Tibial artery (tissue), 4 donors: ENCODE results near the gene LIMS2.

Experiments
- DNase-seq, 2 donors: peaks; one replicate each; pipeline ENCODE4 v3.0.0-alpha.2; 2019
- H3K27ac ChIP-seq, 2 donors: fragments of 200-600 bp; sonication (generic) in 1 of 2; 1 replicate in 1 of 2; 2 replicates in 1 of 2; pipeline ENCODE4 v1.5.1; 2018 to 2019; ENCODE audit warnings: mild to moderate bottlenecking in 1 of 2
- H3K27me3 ChIP-seq, 2 donors: fragments of 200-600 bp; sonication (generic) in 1 of 2; one replicate each; pipeline versions ENCODE4 v1.5.1 to v1.6.0; 2016 to 2019
- H3K36me3 ChIP-seq, 3 donors: fragments of 200-600 bp; sonication (generic) in 2 of 3; one replicate each; pipeline ENCODE4 v1.5.1; 2016 to 2019; ENCODE audit warnings: mild to moderate bottlenecking in 2 of 3
- H3K4me1 ChIP-seq, 4 donors: fragments of 200-600 bp; sonication (generic) in 2 of 4; 1 replicate in 3 of 4; 2 replicates in 1 of 4; pipeline ENCODE4 v1.5.1; 2016 to 2019
- H3K4me3 ChIP-seq, 2 donors: fragments of 200-600 bp; sonication (generic) in 1 of 2; 1 replicate in 1 of 2; 2 replicates in 1 of 2; pipeline ENCODE4 v1.5.1; 2018 to 2019; ENCODE audit warnings: mild to moderate bottlenecking in 2 of 2
- H3K9me3 ChIP-seq, 3 donors: fragments of 200-600 bp; sonication (generic) in 1 of 3; one replicate each; pipeline ENCODE4 v1.5.1; 2016 to 2019
- CTCF ChIP-seq, 2 experiments: fragments of 200-600 bp in 1 of 2; fragments of 450-650 bp in 1 of 2; IDR thresholded peaks; one replicate each; pipeline ENCODE4 v1.5.1; 2017 to 2019; ENCODE audit warnings: antibody characterized with exemption in 2 of 2, mild to moderate bottlenecking in 1 of 2, moderate library complexity in 1 of 2
- intact Hi-C: fragments of 100-400 bp; cut with DNase I; formaldehyde crosslinking; loops from one replicate; pipeline ENCODE4 v1.15.0; 2023; ENCODE audit warnings: low total_unique reads

The LIMS2 gene

DNA sequence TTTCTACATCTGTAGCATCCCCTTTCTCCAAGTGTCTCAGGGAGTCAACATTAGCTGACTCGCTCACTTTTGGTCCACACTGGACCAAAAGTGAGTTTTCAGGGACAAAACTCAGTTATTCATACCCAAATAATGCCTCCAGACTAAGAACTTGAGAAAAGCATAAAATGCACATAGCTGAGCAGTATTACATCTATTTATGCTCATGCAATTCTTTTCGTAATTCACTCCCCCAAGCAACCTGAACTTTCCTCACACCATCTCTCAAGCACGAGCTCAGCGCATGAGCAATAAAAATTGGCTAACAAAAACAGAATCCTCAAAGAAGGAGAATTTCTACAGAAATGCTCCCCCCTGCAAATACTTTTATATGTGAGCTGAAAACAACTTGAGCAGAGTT, 42.9 kb upstream of the LIMS2 start:
- intact Hi-C loops, result no loop called here
- Histone ChIP-seq H3K4me1 (peaks cover 0 to 17% (median 0%) of the 10 kb centered on the region in 4 donors), H3K36me3 (peaks cover 36 to 80% (median 48%) of the 10 kb centered on the region in 3 donors), H3K4me3 (no peak overlapping the region), H3K27me3 (no peaks in the 10 kb centered on the region), H3K9me3 (no peaks in the 10 kb centered on the region), H3K27ac (no peak overlapping the region)
- no peak for DNase-seq
- no peak for TF ChIP-seq CTCF (IDR thresholded peaks at IDR 0.05)

GRCh38 chr2:127715778-127716449, 40.6 kb upstream of the LIMS2 start:
- DNase-seq, result no peak
- no peak overlapping the region for H3K4me3 ChIP-seq
- intact Hi-C loops, result no loop called here
- no peak for TF ChIP-seq CTCF (IDR thresholded peaks at IDR 0.05)
- no peak overlapping the region for H3K27ac ChIP-seq
- no peaks in the 10 kb centered on the region for H3K4me1 ChIP-seq
- no peaks in the 10 kb centered on the region for H3K9me3 ChIP-seq
- H3K27me3 ChIP-seq, result no peaks in the 10 kb centered on the region
- peaks cover 22 to 61% (median 37%) of the 10 kb centered on the region in 3 donors for H3K36me3 ChIP-seq

DNA sequence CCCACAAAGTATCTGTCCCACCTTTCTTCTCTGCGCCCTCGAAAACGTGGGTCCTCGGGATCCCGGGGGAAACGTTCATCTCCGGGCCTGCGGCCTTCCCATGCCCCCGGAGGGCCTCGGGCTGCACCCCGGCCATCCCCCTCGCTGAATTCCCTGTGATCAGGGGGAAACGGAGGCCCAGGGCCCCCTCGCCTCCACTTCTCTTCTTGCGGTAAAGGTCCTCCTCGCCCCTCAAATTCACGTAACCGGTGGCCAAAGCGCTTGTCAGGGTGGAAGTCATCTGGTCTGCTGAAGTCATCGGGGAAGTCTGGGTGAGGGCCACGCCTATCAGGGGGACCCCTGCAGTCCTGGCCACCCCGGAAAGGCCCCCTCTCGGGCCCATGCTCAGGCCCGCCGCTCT, 38.2 kb upstream of the LIMS2 start:
- H3K27ac ChIP-seq, result no peak overlapping the region
- H3K36me3 ChIP-seq, result peaks cover 16 to 59% (median 32%) of the 10 kb centered on the region in 3 donors
- TF ChIP-seq CTCF (IDR thresholded peaks at IDR 0.05), result no peak
- intact Hi-C loops, result no loop called here
- no peaks in the 10 kb centered on the region for H3K4me1 ChIP-seq
- DNase-seq, result no peak
- H3K4me3 ChIP-seq, result no peak overlapping the region
- H3K27me3 ChIP-seq, result no peaks in the 10 kb centered on the region
- no peaks in the 10 kb centered on the region for H3K9me3 ChIP-seq

DNA sequence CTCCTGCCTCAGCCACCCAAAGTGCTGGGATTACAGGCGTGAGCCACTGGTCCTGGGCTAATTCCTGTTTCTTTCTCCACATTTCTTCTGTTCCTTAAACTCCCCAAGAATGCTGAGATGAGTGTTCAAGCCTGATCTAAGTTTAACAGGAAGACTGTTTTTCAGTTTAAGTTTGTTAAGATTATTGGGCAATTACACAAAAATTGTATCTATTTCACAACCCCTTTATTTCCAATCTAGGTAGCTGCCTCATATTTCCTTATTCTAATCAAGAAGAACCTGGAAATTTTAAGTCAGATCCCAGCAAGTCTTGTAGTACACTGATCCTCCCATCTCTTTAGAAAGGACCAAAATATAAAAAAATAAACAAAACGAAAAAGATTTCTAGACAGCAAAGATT, 37.7 kb upstream of the LIMS2 start:
- Histone ChIP-seq H3K4me3 (no peak overlapping the region), H3K4me1 (no peaks in the 10 kb centered on the region), H3K27me3 (no peaks in the 10 kb centered on the region), H3K27ac (no peak overlapping the region), H3K36me3 (peaks cover 16 to 59% (median 32%) of the 10 kb centered on the region in 3 donors), H3K9me3 (no peaks in the 10 kb centered on the region)
- intact Hi-C loops, result no loop called here
- TF ChIP-seq CTCF (IDR thresholded peaks at IDR 0.05), result no peak
- DNase-seq, result no peak

DNA sequence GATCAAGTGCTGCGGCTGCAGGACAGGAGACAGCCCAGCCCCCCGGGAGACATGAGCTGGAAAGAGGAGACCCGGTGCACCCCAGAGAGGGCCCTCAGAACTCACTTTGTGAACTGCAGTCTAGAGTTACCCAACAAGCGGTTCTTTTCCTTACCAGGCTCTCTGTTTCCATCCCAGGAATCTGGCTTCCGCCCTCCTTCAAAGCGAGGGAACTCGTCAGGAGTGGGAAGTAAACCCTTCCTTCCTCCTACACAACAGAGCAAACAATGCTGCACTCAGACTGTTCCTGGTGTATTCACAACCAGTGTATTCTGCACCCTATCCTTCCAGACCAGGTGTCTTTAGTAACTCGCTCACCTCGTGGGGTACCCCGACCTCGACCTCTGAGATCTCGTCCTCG, 34.0 kb upstream of the LIMS2 start:
- Histone ChIP-seq H3K4me1 (peaks cover 0 to 16% (median 6%) of the 10 kb centered on the region in 4 donors), H3K4me3 (no peak overlapping the region), H3K27me3 (no peaks in the 10 kb centered on the region), H3K36me3 (peaks cover 25 to 62% (median 42%) of the 10 kb centered on the region in 3 donors), H3K9me3 (no peaks in the 10 kb centered on the region), H3K27ac (no peak overlapping the region)
- no peak for TF ChIP-seq CTCF (IDR thresholded peaks at IDR 0.05)
- no peak for DNase-seq
- intact Hi-C loops, result no loop called here
